Sigmoid colon (tissue), 7 donors: ENCODE measurements around the gene OAS1. TPM values are rescaled to one million over a fixed set of nuclear protein-coding genes. Genes with fewer than 3 reads are reported as not detected.

Experiments
- DNase-seq: peaks from one replicate; pipeline ENCODE4 v3.0.0-alpha.2; 2019
- H3K27ac ChIP-seq, 4 donors: fragments of 200-600 bp; sonication (generic); one replicate each; pipeline ENCODE4 v1.5.1; 2016 to 2019; ENCODE audit warnings: mild to moderate bottlenecking in 1 of 4
- H3K27me3 ChIP-seq, 3 donors: fragments of 200-600 bp; sonication (generic); one replicate each; pipeline ENCODE4 v1.5.1; 2019; ENCODE audit warnings: mild to moderate bottlenecking in 1 of 3
- H3K36me3 ChIP-seq, 4 donors: fragments of 200-600 bp; sonication (generic); one replicate each; pipeline ENCODE4 v1.5.1; 2016 to 2019
- H3K4me1 ChIP-seq, 4 donors: fragments of 200-600 bp; sonication (generic); one replicate each; pipeline ENCODE4 v1.5.1; 2017 to 2019
- H3K4me3 ChIP-seq, 4 donors: fragments of 200-600 bp; sonication (generic); one replicate each; pipeline ENCODE4 v1.5.1; 2017 to 2019; ENCODE audit warnings: mild to moderate bottlenecking in 2 of 4, moderate library complexity in 1 of 4
- H3K9me3 ChIP-seq, 4 donors: fragments of 200-600 bp in 3 of 4; sonication (generic) in 3 of 4; one replicate each; pipeline versions ENCODE4 v1.5.1 to v1.6.1; 2013 to 2019
- EP300 ChIP-seq, 4 donors: sonication (generic); formaldehyde crosslinking; IDR thresholded peaks; one replicate each; pipeline ENCODE4 v1.6.1; 2017; ENCODE audit warnings: antibody characterized with exemption in 4 of 4
- POLR2A ChIP-seq, 2 donors: fragments of 450-650 bp; IDR thresholded peaks; one replicate each; pipeline ENCODE4 v1.6.1; 2016; ENCODE audit warnings: antibody characterized with exemption in 2 of 2, mild to moderate bottlenecking in 2 of 2, moderate library complexity in 2 of 2
- POLR2AphosphoS5 ChIP-seq, 4 donors: sonication (generic); formaldehyde crosslinking; IDR thresholded peaks; one replicate each; pipeline ENCODE4 v1.6.1; 2017; ENCODE audit warnings: antibody characterized with exemption in 4 of 4
- WGBS, 2 donors: extraction: QIAGEN DNeasy Blood & Tissue Kit; methylation state at CpG; one replicate each; pipeline ENCODE4 v1.1.7; 2013; 5-methylcytosine and 5-hydroxymethylcytosine counted together
- intact Hi-C: fragments of 100-400 bp; cut with DNase I; formaldehyde crosslinking; loops from one replicate; pipeline ENCODE4 v1.15.1; 2023
- polyA plus RNA-seq, 3 donors: library from polyadenylated mRNA; stranded (reverse); fragments of 200-250 nt; gene quantifications; one replicate each; pipeline ENCODE4 v1.2.3, GENCODE V29; 2013
- total RNA-seq, 4 donors: library from RNA; depleted of rRNA; stranded (reverse); fragments of >200 nt; gene quantifications; one replicate each; pipeline ENCODE4 v1.1.0, GENCODE V29; 2016
- TF ChIP-seq, protein P1 (sequence below), 4 experiments: fragments of 450-650 bp in 3 of 4; fragments of 200-600 bp in 1 of 4; IDR thresholded peaks; one replicate each; pipeline ENCODE4 v1.5.1; 2016 to 2019; ENCODE audit warnings: antibody characterized with exemption in 4 of 4, mild to moderate bottlenecking in 3 of 4, moderate library complexity in 2 of 4
- donor health status: healthy with polysubstance abuse.
- donor health status: Bipolar disorder and iron deficiency.
- donor health status: healthy.

The OAS1 gene
- total RNA-seq: 10 to 100 TPM in 2 of 4 donors, 1 to 10 TPM in 2; 8.9 to 18.5 (median 10.4) TPM
- polyA plus RNA-seq: 100 to 1,000 TPM; 109 to 259 (median 121) TPM

DNA sequence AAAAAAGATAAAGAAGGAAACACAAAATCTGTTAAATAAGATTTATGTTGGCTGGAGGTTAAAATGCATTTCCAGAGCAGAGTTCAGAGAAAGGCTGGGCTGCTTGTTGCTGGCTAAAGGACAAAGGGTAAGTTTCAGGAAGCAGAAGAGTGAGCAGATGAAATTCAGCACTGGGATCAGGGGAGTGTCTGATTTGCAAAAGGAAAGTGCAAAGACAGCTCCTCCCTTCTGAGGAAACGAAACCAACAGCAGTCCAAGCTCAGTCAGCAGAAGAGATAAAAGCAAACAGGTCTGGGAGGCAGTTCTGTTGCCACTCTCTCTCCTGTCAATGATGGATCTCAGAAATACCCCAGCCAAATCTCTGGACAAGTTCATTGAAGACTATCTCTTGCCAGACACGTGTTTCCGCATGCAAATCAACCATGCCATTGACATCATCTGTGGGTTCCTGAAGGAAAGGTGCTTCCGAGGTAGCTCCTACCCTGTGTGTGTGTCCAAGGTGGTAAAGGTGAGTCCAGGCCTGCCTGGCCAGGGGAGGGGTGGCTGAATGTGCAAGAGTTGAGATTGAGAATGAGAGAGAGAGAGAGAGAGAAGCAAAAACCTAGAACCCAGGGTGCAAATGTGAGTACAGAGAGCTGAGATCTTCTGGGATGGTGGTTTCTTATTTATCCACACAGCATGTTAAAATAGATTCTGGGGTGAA, at the start of gene OAS1:
Gene OAS1 (plus strand): TSS at position 251 of the 703 bp plus-strand sequence. CDS start 78 bp downstream, at position 329.
- Histone ChIP-seq H3K4me1 (peaks cover 0 to 26% (median 12%) of the 10 kb centered on the region in 4 donors), H3K27me3 (no peaks in the 10 kb centered on the region), H3K27ac (peak within 1 kb of the TSS; percentile 59 to 71 (median 64)), H3K4me3 (peak within 1 kb of the TSS; percentile 6 to 47 (median 43)), H3K36me3 (peaks cover 0 to 4% (median 0%) of the 10 kb centered on the region in 4 donors), H3K9me3 (no peaks in the 10 kb centered on the region)
- DNase-seq: no peak
- intact Hi-C loops: loop anchor here (10.0 kb wide), 1 partner anchor 98 kb away; no protein-coding TSS in a partner anchor
- WGBS, 2 donors: 1 to 3% methylated on average over 4 of the region's 4 CpGs
- TF ChIP-seq EP300 (IDR thresholded peaks at IDR 0.05) (no peak), POLR2A (IDR thresholded peaks at IDR 0.05) (peak in 1 of 2 donors; percentile 26), POLR2AphosphoS5 (IDR thresholded peaks at IDR 0.05) (peak in 3 of 4 donors; percentile 51 to 67 (median 52))

DNA sequence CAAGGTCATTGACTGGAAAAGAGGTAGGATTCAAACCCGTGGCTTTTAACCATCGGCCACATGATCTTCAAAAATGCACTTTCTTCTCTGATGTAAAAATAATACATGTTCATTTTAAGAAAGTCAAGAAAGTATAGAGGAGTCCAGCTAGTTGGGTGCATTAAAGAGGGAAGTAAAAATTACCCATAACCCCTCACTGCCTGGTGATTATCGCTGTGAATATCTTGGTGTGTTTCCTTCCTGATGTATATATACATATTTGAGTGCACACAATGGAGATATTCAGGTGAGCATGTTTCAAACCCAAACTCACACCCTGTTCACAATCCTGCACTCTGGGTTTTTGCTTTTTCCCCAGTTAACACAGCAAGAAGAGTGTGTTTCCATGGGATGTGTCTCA, 47.5 kb upstream of the OAS1 start:
- intact Hi-C loops: no loop called here
- no peak overlapping the region for H3K4me3 ChIP-seq
- TF ChIP-seq POLR2AphosphoS5 (IDR thresholded peaks at IDR 0.05): no peak
- no peak for TF ChIP-seq POLR2A (IDR thresholded peaks at IDR 0.05)
- 75 to 81% methylated on average over 3 of the region's 3 CpGs for WGBS, 2 donors
- no peak overlapping the region for H3K27ac ChIP-seq
- no peak for DNase-seq
- H3K4me1 ChIP-seq: no peaks in the 10 kb centered on the region
- H3K9me3 ChIP-seq: no peaks in the 10 kb centered on the region
- H3K36me3 ChIP-seq: no peaks in the 10 kb centered on the region
- peaks cover 0 to 13% (median 0%) of the 10 kb centered on the region in 3 donors for H3K27me3 ChIP-seq

- intact Hi-C loops: no loop called here
- Histone ChIP-seq H3K27me3 (peaks cover 0 to 13% (median 0%) of the 10 kb centered on the region in 3 donors), H3K4me1 (no peaks in the 10 kb centered on the region), H3K4me3 (no peak overlapping the region), H3K27ac (no peak overlapping the region), H3K9me3 (no peaks in the 10 kb centered on the region), H3K36me3 (no peaks in the 10 kb centered on the region)
- WGBS, 2 donors: 61 to 62% methylated on average over 5 of the region's 5 CpGs
- DNase-seq: no peak
- TF ChIP-seq EP300 (IDR thresholded peaks at IDR 0.05) (no peak), POLR2AphosphoS5 (IDR thresholded peaks at IDR 0.05) (no peak), POLR2A (IDR thresholded peaks at IDR 0.05) (no peak)
- TF ChIP-seq, protein P1, sequence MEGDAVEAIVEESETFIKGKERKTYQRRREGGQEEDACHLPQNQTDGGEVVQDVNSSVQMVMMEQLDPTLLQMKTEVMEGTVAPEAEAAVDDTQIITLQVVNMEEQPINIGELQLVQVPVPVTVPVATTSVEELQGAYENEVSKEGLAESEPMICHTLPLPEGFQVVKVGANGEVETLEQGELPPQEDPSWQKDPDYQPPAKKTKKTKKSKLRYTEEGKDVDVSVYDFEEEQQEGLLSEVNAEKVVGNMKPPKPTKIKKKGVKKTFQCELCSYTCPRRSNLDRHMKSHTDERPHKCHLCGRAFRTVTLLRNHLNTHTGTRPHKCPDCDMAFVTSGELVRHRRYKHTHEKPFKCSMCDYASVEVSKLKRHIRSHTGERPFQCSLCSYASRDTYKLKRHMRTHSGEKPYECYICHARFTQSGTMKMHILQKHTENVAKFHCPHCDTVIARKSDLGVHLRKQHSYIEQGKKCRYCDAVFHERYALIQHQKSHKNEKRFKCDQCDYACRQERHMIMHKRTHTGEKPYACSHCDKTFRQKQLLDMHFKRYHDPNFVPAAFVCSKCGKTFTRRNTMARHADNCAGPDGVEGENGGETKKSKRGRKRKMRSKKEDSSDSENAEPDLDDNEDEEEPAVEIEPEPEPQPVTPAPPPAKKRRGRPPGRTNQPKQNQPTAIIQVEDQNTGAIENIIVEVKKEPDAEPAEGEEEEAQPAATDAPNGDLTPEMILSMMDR (IDR thresholded peaks at IDR 0.05): no peak
Observed at GRCh38 chr12:112860181-112860580, 46.6 kb upstream of the OAS1 start.

DNA sequence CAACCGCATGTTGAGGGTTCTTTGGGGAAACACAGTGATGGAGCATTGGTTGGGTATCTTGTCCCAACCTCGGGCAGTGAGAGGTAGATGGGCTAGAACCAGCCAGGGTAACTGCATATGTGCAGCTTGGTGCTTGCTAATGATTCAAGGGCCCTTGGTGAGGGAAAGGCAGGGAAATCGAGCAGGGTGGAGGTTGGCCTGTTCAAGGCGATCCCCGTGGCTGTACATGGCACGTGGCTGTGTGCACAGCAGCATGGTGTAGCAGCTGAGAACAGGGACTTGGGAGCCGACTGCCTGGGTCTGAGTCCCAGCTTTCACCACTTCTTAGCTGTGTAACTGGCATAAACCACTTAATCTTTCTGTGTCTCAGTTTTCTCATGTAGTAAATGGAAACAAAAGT, 45.5 kb upstream of the OAS1 start:
- no peak for DNase-seq
- intact Hi-C loops: no loop called here
- H3K27ac ChIP-seq: no peak overlapping the region
- TF ChIP-seq POLR2A (IDR thresholded peaks at IDR 0.05) (no peak), POLR2AphosphoS5 (IDR thresholded peaks at IDR 0.05) (no peak), EP300 (IDR thresholded peaks at IDR 0.05) (no peak)
- TF ChIP-seq, protein P1 (IDR thresholded peaks at IDR 0.05): no peak
- WGBS, 2 donors: 85 to 92% methylated on average over 7 of the region's 7 CpGs
- H3K4me3 ChIP-seq: no peak overlapping the region
- peaks cover 0 to 13% (median 3%) of the 10 kb centered on the region in 3 donors for H3K27me3 ChIP-seq
- no peaks in the 10 kb centered on the region for H3K36me3 ChIP-seq
- H3K9me3 ChIP-seq: no peaks in the 10 kb centered on the region
- no peaks in the 10 kb centered on the region for H3K4me1 ChIP-seq

GRCh38 chr12:112862636-112863290, 44.0 kb upstream of the OAS1 start:
- intact Hi-C loops: no loop called here
- 31 to 63% methylated on average over 11 of the region's 11 CpGs for WGBS, 2 donors
- TF ChIP-seq EP300 (IDR thresholded peaks at IDR 0.05) (no peak), POLR2A (IDR thresholded peaks at IDR 0.05) (no peak), POLR2AphosphoS5 (IDR thresholded peaks at IDR 0.05) (no peak)
- TF ChIP-seq, protein P1 (IDR thresholded peaks at IDR 0.05): no peak
- Histone ChIP-seq H3K4me1 (no peaks in the 10 kb centered on the region), H3K27me3 (peaks cover 0 to 13% (median 3%) of the 10 kb centered on the region in 3 donors), H3K27ac (no peak overlapping the region), H3K4me3 (no peak overlapping the region), H3K9me3 (no peaks in the 10 kb centered on the region), H3K36me3 (no peaks in the 10 kb centered on the region)
- DNase-seq: no peak
